HepG2 (cell line): Measurements from ENCODE around the gene SPEM2. TPM values are rescaled to one million over a fixed set of nuclear protein-coding genes. Genes with fewer than 3 reads are reported as not detected.

Source experiments
- ARNT2 ChIP-seq: sonication (generic); formaldehyde crosslinking; IDR thresholded peaks from 2 replicates; pipeline ENCODE4 v1.8.0; 2022; ENCODE audit warnings: mild to moderate bottlenecking, low read depth, missing genetic modification reagents, moderate library complexity
- ATF7 ChIP-seq, 2 experiments: fragments of 450-650 bp in 1 of 2; sonication (generic) in 1 of 2; formaldehyde crosslinking in 1 of 2; IDR thresholded peaks; 2 replicates each; pipeline versions ENCODE4 v1.4.0 to v1.6.1; 2016 to 2020; ENCODE audit warnings: antibody characterized with exemption in 1 of 2, mild to moderate bottlenecking in 1 of 2, missing genetic modification reagents in 1 of 2
- KAT8 ChIP-seq: IDR thresholded peaks from 2 replicates; pipeline ENCODE4 v1.6.1; 2016; ENCODE audit warnings: missing genetic modification reagents, missing compliant biosample characterization
- MXI1 ChIP-seq: IDR thresholded peaks from 3 replicates; pipeline ENCODE4 v1.6.1; 2012; ENCODE audit warnings: low read depth, low read length, inconsistent platforms, borderline replicate concordance
- PCBP1 ChIP-seq: fragments of 200-400 bp; formaldehyde crosslinking; IDR thresholded peaks from 2 replicates; pipeline ENCODE4 v1.6.1; 2017; ENCODE audit warnings: mild to moderate bottlenecking, low read depth, low read length, borderline replicate concordance
- PHF21A ChIP-seq: sonication (generic); formaldehyde crosslinking; IDR thresholded peaks from 2 replicates; pipeline ENCODE4 v1.5.0; 2020; ENCODE audit warnings: mild to moderate bottlenecking, missing genetic modification reagents
- SP4 ChIP-seq: sonication (generic); formaldehyde crosslinking; IDR thresholded peaks from 2 replicates; pipeline ENCODE4 v1.8.1; 2023; ENCODE audit warnings: mild to moderate bottlenecking, missing genetic modification reagents
- TAF1 ChIP-seq: sonication (generic); formaldehyde crosslinking; IDR thresholded peaks from 2 replicates; pipeline ENCODE4 v1.4.0; 2020; ENCODE audit warnings: missing genetic modification reagents
- ZBTB38 ChIP-seq: sonication (generic); formaldehyde crosslinking; IDR thresholded peaks from 2 replicates; pipeline ENCODE4 v1.5.1; 2020; ENCODE audit warnings: mild to moderate bottlenecking, missing genetic modification reagents
- ZMAT3 ChIP-seq: sonication (generic); formaldehyde crosslinking; conservative IDR thresholded peaks from 2 replicates; pipeline ENCODE4 v1.7.0; 2021; ENCODE audit warnings: missing genetic modification reagents
- ZNF335 ChIP-seq: sonication (generic); formaldehyde crosslinking; IDR thresholded peaks from 2 replicates; pipeline ENCODE4 v1.4.0; 2020; ENCODE audit warnings: missing genetic modification reagents
- ZNF383 ChIP-seq: sonication (generic); formaldehyde crosslinking; IDR thresholded peaks from 2 replicates; pipeline ENCODE4 v1.4.0; 2020; ENCODE audit warnings: missing genetic modification reagents, mild to moderate bottlenecking, borderline replicate concordance
- ZSCAN25 ChIP-seq: sonication (generic); formaldehyde crosslinking; IDR thresholded peaks from 2 replicates; pipeline ENCODE4 v1.8.0; 2022; ENCODE audit warnings: mild to moderate bottlenecking, missing genetic modification reagents
- polyA plus RNA-seq, 8 experiments: library from polyadenylated mRNA; depleted of rRNA in 3 of 8; stranded (reverse) in 7 of 8; unstranded in 1 of 8; fragments of >200 nt; fragmentation: Illumina TruSeq in 4 of 8; extraction: Trizol in 4 of 8; gene quantifications; 2 replicates each; pipeline versions ENCODE4 v1.2.1 to v1.2.3, GENCODE V29; 2011 to 2016; ENCODE audit warnings: low read depth in 4 of 8, missing spikeins in 1 of 8, mixed read lengths in 1 of 8; ENCODE audit not compliant: insufficient read depth in 1 of 8
- total RNA-seq, 5 experiments: library from RNA; depleted of rRNA; stranded (reverse); fragments of >200 nt; fragmentation: Illumina TruSeq; extraction: Trizol; gene quantifications; 2 replicates each; pipeline ENCODE4 v1.2.3, GENCODE V29; 2016; ENCODE audit warnings: low read depth in 1 of 5
- TF ChIP-seq, protein P1 (sequence below): sonication (generic); formaldehyde crosslinking; IDR thresholded peaks from 2 replicates; pipeline ENCODE4 v1.5.0; 2020; ENCODE audit warnings: missing genetic modification reagents, mild to moderate bottlenecking, borderline replicate concordance
- TF ChIP-seq, protein P2 (sequence below): sonication (generic); formaldehyde crosslinking; IDR thresholded peaks from 2 replicates; pipeline ENCODE4 v1.4.0; 2020; ENCODE audit warnings: mild to moderate bottlenecking, low read depth, missing genetic modification reagents
- TF ChIP-seq, protein P3 (sequence below): sonication (generic); formaldehyde crosslinking; IDR thresholded peaks from 2 replicates; pipeline ENCODE4 v1.5.0; 2020; ENCODE audit warnings: mild to moderate bottlenecking, low read depth, missing genetic modification reagents, borderline replicate concordance
- TF ChIP-seq, protein P4 (sequence below): sonication (generic); formaldehyde crosslinking; IDR thresholded peaks from 2 replicates; pipeline ENCODE4 v1.4.0; 2020; ENCODE audit warnings: missing genetic modification reagents
- TF ChIP-seq, protein P5 (sequence below): sonication (generic); formaldehyde crosslinking; IDR thresholded peaks from 2 replicates; pipeline ENCODE4 v1.5.1; 2020; ENCODE audit warnings: mild to moderate bottlenecking, missing genetic modification reagents, moderate library complexity
- TF ChIP-seq, protein P6 (sequence below): sonication (generic); formaldehyde crosslinking; IDR thresholded peaks from 2 replicates; pipeline ENCODE4 v1.4.0; 2020; ENCODE audit warnings: missing genetic modification reagents

The SPEM2 gene
- total and polyA plus RNA-seq, 2 of the 13 experiments (the other 11 are each of a cell fraction or from before 2014, with no cell fraction given): not detected

DNA sequence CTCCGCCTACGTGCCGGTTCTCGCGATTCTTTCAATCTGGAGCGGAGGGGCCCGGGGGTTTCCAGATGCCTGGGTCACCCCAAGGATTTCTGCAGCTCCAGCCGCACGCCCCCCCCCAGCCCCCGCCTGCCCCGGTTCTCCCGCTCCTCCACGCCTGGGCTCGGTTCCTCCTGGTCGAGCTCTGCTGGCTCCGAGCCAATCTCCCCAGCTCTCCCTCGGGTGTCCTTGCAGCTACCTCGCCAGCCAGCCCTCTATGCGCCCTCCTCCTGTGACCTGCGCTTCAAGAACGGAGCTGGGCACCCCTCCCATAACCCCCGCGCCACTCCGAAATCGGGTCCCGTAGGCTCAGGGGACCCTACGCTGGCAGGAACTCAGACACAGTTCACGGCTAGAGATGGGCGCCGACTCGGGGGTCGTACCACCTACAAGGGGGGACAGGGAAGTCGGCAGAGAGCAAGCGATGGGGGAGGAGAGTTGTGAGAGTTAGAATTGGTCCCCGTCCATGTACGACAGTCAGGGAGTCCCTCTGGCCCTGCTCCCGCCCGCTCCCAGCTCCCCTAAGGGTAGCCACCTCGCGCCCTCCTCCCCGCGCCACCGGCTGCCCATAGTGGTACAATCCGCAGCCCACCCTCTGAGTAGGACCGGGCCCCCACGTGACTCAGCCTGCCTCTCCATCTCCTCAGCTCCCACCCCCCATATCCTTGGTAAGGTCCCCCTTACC lies 14.9 kb downstream of the SPEM2 start (continued):
- TF ChIP-seq, protein P1, sequence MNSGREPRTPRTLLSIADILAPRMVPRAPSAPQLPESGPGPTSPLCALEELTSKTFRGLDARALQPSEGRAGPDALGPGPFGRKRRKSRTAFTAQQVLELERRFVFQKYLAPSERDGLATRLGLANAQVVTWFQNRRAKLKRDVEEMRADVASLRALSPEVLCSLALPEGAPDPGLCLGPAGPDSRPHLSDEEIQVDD (CRISPR knock-in tag): peak; percentile 25; the same call in 1 of the 2 replicates
- TF ChIP-seq, protein P2, sequence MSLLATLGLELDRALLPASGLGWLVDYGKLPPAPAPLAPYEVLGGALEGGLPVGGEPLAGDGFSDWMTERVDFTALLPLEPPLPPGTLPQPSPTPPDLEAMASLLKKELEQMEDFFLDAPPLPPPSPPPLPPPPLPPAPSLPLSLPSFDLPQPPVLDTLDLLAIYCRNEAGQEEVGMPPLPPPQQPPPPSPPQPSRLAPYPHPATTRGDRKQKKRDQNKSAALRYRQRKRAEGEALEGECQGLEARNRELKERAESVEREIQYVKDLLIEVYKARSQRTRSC (CRISPR knock-in tag): no peak
- peak; percentile 67; the same call in 1 of the 2 replicates for TF ChIP-seq ZBTB38 (CRISPR knock-in tag)
- TF ChIP-seq ZNF383 (CRISPR knock-in tag): no peak
- TF ChIP-seq ZSCAN25 (CRISPR knock-in tag): no peak
- no peak for TF ChIP-seq ZNF335
- no peak for TF ChIP-seq ARNT2 (CRISPR knock-in tag)
- peak; percentile 10; the same call in 1 of the 2 replicates for TF ChIP-seq TAF1
- TF ChIP-seq, protein P3, sequence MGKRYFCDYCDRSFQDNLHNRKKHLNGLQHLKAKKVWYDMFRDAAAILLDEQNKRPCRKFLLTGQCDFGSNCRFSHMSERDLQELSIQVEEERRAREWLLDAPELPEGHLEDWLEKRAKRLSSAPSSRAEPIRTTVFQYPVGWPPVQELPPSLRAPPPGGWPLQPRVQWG (CRISPR knock-in tag): no peak
- TF ChIP-seq, protein P4, sequence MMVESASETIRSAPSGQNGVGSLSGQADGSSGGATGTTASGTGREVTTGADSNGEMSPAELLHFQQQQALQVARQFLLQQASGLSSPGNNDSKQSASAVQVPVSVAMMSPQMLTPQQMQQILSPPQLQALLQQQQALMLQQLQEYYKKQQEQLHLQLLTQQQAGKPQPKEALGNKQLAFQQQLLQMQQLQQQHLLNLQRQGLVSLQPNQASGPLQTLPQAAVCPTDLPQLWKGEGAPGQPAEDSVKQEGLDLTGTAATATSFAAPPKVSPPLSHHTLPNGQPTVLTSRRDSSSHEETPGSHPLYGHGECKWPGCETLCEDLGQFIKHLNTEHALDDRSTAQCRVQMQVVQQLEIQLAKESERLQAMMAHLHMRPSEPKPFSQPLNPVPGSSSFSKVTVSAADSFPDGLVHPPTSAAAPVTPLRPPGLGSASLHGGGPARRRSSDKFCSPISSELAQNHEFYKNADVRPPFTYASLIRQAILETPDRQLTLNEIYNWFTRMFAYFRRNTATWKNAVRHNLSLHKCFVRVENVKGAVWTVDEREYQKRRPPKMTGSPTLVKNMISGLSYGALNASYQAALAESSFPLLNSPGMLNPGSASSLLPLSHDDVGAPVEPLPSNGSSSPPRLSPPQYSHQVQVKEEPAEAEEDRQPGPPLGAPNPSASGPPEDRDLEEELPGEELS (CRISPR knock-in tag): no peak
- TF ChIP-seq, protein P5, sequence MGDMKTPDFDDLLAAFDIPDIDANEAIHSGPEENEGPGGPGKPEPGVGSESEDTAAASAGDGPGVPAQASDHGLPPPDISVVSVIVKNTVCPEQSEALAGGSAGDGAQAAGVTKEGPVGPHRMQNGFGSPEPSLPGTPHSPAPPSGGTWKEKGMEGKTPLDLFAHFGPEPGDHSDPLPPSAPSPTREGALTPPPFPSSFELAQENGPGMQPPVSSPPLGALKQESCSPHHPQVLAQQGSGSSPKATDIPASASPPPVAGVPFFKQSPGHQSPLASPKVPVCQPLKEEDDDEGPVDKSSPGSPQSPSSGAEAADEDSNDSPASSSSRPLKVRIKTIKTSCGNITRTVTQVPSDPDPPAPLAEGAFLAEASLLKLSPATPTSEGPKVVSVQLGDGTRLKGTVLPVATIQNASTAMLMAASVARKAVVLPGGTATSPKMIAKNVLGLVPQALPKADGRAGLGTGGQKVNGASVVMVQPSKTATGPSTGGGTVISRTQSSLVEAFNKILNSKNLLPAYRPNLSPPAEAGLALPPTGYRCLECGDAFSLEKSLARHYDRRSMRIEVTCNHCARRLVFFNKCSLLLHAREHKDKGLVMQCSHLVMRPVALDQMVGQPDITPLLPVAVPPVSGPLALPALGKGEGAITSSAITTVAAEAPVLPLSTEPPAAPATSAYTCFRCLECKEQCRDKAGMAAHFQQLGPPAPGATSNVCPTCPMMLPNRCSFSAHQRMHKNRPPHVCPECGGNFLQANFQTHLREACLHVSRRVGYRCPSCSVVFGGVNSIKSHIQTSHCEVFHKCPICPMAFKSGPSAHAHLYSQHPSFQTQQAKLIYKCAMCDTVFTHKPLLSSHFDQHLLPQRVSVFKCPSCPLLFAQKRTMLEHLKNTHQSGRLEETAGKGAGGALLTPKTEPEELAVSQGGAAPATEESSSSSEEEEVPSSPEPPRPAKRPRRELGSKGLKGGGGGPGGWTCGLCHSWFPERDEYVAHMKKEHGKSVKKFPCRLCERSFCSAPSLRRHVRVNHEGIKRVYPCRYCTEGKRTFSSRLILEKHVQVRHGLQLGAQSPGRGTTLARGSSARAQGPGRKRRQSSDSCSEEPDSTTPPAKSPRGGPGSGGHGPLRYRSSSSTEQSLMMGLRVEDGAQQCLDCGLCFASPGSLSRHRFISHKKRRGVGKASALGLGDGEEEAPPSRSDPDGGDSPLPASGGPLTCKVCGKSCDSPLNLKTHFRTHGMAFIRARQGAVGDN (CRISPR knock-in tag): peak; percentile 60
- TF ChIP-seq KAT8 (CRISPR knock-in tag): no peak
- TF ChIP-seq ATF7 (IDR thresholded peaks at IDR 0.05): no peak
- TF ChIP-seq ATF7 (CRISPR knock-in tag; IDR thresholded peaks at IDR 0.05): 0 out of 2 replicates have a peak, but pooled peaks have one; percentile 29
- 0 out of 2 replicates have a peak, but pooled peaks have one; percentile 40 for TF ChIP-seq SP4 (CRISPR knock-in tag)
- no peak for TF ChIP-seq MXI1
- TF ChIP-seq, protein P6, sequence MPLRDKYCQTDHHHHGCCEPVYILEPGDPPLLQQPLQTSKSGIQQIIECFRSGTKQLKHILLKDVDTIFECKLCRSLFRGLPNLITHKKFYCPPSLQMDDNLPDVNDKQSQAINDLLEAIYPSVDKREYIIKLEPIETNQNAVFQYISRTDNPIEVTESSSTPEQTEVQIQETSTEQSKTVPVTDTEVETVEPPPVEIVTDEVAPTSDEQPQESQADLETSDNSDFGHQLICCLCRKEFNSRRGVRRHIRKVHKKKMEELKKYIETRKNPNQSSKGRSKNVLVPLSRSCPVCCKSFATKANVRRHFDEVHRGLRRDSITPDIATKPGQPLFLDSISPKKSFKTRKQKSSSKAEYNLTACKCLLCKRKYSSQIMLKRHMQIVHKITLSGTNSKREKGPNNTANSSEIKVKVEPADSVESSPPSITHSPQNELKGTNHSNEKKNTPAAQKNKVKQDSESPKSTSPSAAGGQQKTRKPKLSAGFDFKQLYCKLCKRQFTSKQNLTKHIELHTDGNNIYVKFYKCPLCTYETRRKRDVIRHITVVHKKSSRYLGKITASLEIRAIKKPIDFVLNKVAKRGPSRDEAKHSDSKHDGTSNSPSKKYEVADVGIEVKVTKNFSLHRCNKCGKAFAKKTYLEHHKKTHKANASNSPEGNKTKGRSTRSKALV (CRISPR knock-in tag): no peak
- 0 out of 2 replicates have a peak, but pooled peaks have one; percentile 2 for TF ChIP-seq PHF21A
- TF ChIP-seq PCBP1: peak; percentile 30; the same call in 1 of the 2 replicates
- TF ChIP-seq ZMAT3: no peak
